NT2/D1 (cell line): ENCODE data around the gene UBAC2.

Source experiments
- SUZ12 ChIP-seq: IDR thresholded peaks from 2 replicates; pipeline ENCODE4 v1.6.1; 2011; ENCODE audit not compliant: insufficient read length, insufficient read depth; ENCODE audit errors: extremely low read depth
- YY1 ChIP-seq: IDR thresholded peaks from 2 replicates; pipeline ENCODE4 v1.6.1; 2011; ENCODE audit not compliant: insufficient read length, insufficient read depth
- ZNF274 ChIP-seq: IDR thresholded peaks from 2 replicates; pipeline ENCODE4 v1.6.1; 2011; ENCODE audit warnings: mild to moderate bottlenecking, low read depth, low read length

DNA sequence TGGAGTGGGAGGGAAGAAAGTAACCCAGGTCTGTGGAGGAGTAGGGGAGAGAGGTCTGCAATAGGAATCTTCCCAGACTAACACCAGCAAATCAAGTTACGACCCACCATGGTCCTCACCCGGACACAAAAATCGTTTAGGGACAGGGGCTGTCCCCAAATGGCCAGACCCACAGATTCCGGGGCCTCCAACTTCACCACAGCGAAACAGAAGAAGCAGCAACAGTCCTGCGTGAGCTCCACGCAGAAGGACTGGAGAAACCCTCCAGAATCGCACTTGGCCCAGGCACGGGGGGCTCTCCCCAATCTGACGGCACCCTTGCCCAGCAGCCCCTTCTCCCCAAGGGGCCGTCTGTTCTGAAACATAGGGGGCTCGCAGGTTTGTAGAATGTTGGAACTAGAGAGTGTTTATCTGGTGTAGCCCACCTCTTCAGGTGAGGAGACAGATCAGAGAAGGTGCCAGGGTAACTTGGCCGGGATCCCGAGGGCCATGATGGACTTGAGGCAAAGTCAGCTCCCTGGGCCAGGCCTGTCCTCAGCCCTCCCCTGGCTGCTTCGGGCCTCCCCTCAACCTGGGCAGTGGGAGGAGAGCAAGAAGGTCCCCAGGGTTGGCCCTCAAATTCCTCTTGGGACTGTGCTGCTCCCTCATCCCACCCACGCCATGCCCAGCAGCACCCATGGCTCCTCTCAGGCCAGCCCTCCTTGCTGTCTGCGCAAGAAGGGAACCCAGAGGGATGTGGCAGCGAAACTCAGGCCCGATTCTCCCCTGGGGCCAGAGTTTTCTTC is 189.1 kb downstream of the UBAC2 start:
- TF ChIP-seq ZNF274: no peak
- no peak for TF ChIP-seq YY1
- TF ChIP-seq SUZ12: no peak
